ENCODE measurements around the gene BTBD16. TPM values are rescaled to one million over a fixed set of nuclear protein-coding genes. Genes with fewer than 3 reads are reported as not detected.

The BTBD16 gene
- total and polyA plus RNA-seq, 2 donors from 2014 or later: 0.34 to 1.2 TPM

- H3K4me1 ChIP-seq (ENCODE audit: control insufficient read depth in 2 of 3, insufficient read depth in 2 of 3, low read depth in 1 of 3, low read length in 3 of 3): peaks cover 2 to 16% (median 5%) of the 10 kb centered on the region in 3 donors
- no peak for DNase-seq
- no peak for TF ChIP-seq CTCF (IDR thresholded peaks at IDR 0.05; ENCODE audit: borderline replicate concordance, extremely low read depth, insufficient read depth)
- no peaks in the 10 kb centered on the region for H3K36me3 ChIP-seq (ENCODE audit: control insufficient read depth in 2 of 3, insufficient read depth in 3 of 3, low read length in 3 of 3)
- no peak overlapping the region for H3K27ac ChIP-seq (ENCODE audit: low read depth in 2 of 2, low read length in 2 of 2)
- no peak overlapping the region for H3K4me3 ChIP-seq (ENCODE audit: low read length in 3 of 3)
- no peaks in the 10 kb centered on the region for H3K9me3 ChIP-seq (ENCODE audit: control insufficient read depth in 2 of 3, insufficient read depth in 1 of 3, low read length in 3 of 3)
- FAIRE-seq: no peak
- H3K9ac ChIP-seq (ENCODE audit: low read length in 3 of 3): no peak overlapping the region
- H3K27me3 ChIP-seq (ENCODE audit: control insufficient read depth, insufficient read depth, low read length): no peaks in the 10 kb centered on the region
- intact Hi-C loops (cut with DNase I): no loop called here
Measured at GRCh38 chr10:122343135-122343800, 72.2 kb downstream of the BTBD16 start.

GRCh38 chr10:122343936-122344335 is 72.8 kb downstream of the BTBD16 start:
- no peaks in the 10 kb centered on the region for H3K9me3 ChIP-seq (ENCODE audit: control insufficient read depth in 2 of 3, insufficient read depth in 1 of 3, low read length in 3 of 3)
- intact Hi-C loops (cut with DNase I): no loop called here
- no peaks in the 10 kb centered on the region for H3K27me3 ChIP-seq (ENCODE audit: control insufficient read depth, insufficient read depth, low read length)
- DNase-seq: no peak
- H3K27ac ChIP-seq (ENCODE audit: low read depth in 2 of 2, low read length in 2 of 2): no peak overlapping the region
- no peak for TF ChIP-seq CTCF (IDR thresholded peaks at IDR 0.05; ENCODE audit: borderline replicate concordance, extremely low read depth, insufficient read depth)
- H3K4me1 ChIP-seq (ENCODE audit: control insufficient read depth in 2 of 3, insufficient read depth in 2 of 3, low read depth in 1 of 3, low read length in 3 of 3): peaks cover 4 to 18% (median 7%) of the 10 kb centered on the region in 3 donors
- H3K36me3 ChIP-seq (ENCODE audit: control insufficient read depth in 2 of 3, insufficient read depth in 3 of 3, low read length in 3 of 3): no peaks in the 10 kb centered on the region
- H3K9ac ChIP-seq (ENCODE audit: low read length in 3 of 3): no peak overlapping the region
- no peak for FAIRE-seq
- H3K4me3 ChIP-seq (ENCODE audit: low read length in 3 of 3): no peak overlapping the region

GRCh38 chr10:122344741-122345258 is 73.7 kb downstream of the BTBD16 start:
- H3K27me3 ChIP-seq (ENCODE audit: control insufficient read depth, insufficient read depth, low read length): no peaks in the 10 kb centered on the region
- no peak for FAIRE-seq
- H3K4me3 ChIP-seq (ENCODE audit: low read length in 3 of 3): peak overlapping the region in 1 of 3 donors; percentile 11
- DNase-seq: peak in 1 of 5 donors; percentile 66
- no peaks in the 10 kb centered on the region for H3K9me3 ChIP-seq (ENCODE audit: control insufficient read depth in 2 of 3, insufficient read depth in 1 of 3, low read length in 3 of 3)
- H3K9ac ChIP-seq (ENCODE audit: low read length in 3 of 3): no peak overlapping the region
- H3K36me3 ChIP-seq (ENCODE audit: control insufficient read depth in 2 of 3, insufficient read depth in 3 of 3, low read length in 3 of 3): no peaks in the 10 kb centered on the region
- no peak for TF ChIP-seq CTCF (IDR thresholded peaks at IDR 0.05; ENCODE audit: borderline replicate concordance, extremely low read depth, insufficient read depth)
- H3K27ac ChIP-seq (ENCODE audit: low read depth in 2 of 2, low read length in 2 of 2): peak overlapping the region; percentile 38 to 50
- peaks cover 6 to 25% (median 14%) of the 10 kb centered on the region in 3 donors for H3K4me1 ChIP-seq (ENCODE audit: control insufficient read depth in 2 of 3, insufficient read depth in 2 of 3, low read depth in 1 of 3, low read length in 3 of 3)
- intact Hi-C loops (cut with DNase I): no loop called here
